ENCODE measurements around the gene ZFX. TPM values are rescaled to one million over a fixed set of nuclear protein-coding genes. Genes with fewer than 3 reads are reported as not detected.

Gene ZFX
- polyA plus RNA-seq, 1 donor, result 16.6 TPM

- DNase-seq, result no peak
These were observed 53.7 kb downstream of the ZFX start for GRCh38 chrX:24203072-24203808.

DNA sequence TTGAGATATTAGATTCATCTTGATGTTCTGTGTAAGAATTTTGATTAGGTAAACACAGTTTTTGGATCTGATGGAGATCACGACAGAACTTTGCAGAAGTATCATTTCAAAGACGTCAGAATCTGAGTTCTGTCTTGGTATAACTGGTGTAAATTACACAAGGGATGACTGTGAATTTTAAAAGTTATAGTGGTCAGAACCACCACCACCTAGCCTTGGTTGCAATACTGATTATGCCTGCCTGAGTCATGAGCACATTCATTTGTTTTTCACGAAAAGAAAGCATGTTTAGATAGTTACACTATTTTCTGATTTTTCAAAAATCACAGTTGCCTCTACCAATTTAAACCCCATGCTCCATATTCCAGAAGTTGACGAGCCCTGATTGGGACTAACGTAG is 54.8 kb downstream of the ZFX start:
- no peak for DNase-seq

GRCh38 chrX:24204958-24205357 is 55.4 kb downstream of the ZFX start:
- DNase-seq, result no peak

DNA sequence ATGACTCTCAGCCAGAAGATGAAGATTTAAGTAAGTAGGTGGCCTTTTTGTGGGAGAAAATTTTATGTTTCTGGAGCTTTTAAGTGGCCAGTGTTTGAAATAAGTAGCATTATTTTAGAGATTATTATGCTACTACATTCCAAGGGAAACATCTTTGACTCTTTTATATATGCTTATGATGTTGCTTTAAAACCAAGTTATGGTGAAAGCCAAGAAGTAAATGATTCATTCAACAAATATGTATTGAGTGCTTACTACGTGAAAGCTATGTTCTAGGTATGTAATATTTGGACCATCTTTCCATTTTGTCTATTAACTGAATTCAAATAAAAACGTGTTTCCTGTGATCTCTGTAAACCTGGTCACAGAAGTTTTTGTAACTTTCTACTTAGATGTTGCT is 58.3 kb downstream of the ZFX start:
- no peak for DNase-seq

DNA sequence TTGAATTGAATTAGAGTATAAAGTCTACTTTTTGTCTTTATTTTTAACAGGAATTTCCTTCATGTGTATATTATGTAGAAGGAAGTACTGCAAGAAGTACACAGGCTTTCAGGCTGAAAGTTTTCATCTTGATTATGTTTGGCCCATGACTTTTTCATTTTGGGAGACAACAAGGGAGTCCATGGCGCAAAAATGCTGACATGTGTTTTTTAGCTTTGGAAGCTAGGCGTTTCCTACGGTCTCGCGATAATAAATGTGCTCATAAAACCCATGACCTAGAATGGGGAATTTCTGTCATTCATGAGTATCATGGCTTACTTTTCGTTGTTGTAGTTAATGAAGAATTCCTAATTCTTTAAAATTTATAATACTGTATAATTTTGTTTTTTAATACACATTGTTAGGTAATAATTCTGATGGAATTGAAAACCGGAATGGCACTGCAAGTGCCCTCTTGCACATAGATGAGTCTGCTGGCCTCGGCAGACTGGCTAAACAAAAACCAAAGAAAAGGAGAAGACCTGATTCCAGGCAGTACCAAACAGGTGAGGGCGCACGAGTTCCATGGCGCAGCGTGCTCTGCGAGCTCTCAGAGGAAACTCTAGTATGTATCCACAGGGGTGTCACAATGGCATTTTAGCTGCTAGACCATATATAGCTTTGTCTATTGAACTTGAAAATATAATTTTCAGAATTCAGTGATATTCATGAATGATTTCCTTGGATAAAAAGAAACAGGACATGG is 59.1 kb downstream of the ZFX start:
- DNase-seq, result no peak

DNA sequence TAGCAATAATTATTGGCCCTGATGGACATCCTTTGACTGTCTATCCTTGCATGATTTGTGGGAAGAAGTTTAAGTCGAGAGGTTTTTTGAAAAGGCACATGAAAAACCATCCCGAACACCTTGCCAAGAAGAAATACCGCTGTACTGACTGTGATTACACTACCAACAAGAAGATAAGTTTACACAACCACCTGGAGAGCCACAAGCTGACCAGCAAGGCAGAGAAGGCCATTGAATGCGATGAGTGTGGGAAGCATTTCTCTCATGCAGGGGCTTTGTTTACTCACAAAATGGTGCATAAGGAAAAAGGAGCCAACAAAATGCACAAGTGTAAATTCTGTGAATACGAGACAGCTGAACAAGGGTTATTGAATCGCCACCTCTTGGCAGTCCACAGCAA is 60.7 kb downstream of the ZFX start:
- no peak for DNase-seq

DNA sequence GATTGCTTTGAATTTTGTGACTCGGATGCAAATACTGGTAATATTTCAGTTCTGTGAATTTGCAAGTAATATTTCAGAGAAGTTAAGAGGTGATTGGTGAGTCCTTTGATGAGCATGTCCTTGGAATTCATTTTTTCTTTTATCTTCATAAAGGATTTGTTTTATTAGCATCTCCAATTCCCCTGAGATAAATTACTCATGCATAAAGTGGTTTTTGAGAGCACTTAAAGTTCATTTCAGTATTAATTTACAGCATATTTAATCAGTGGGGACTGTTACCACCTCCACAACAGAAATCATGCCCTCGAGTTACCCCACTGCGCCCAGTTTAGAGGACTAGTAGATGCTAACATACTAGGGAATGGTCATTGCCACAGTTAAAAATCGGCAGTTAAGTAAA is 65.0 kb downstream of the ZFX start:
- no peak for DNase-seq

DNA sequence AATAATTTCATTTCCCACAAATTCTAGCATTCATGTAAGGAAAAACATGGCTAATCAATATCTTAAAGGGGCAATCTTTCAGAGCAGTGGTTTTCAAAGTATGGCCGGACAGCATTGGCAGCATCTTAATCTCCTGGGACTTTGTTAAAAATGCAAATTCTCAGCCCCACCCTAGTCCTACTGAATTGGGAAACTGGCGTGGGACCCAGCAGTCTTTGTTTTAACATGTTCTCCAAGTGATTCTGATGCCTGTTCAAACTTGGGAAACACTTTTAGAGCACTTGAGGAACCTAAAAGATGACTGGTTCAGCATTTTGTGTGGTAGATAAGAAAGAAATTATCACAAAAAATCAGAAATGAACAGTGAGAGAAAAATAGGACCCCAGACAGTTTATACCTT is 65.7 kb downstream of the ZFX start:
- no peak for DNase-seq

DNA sequence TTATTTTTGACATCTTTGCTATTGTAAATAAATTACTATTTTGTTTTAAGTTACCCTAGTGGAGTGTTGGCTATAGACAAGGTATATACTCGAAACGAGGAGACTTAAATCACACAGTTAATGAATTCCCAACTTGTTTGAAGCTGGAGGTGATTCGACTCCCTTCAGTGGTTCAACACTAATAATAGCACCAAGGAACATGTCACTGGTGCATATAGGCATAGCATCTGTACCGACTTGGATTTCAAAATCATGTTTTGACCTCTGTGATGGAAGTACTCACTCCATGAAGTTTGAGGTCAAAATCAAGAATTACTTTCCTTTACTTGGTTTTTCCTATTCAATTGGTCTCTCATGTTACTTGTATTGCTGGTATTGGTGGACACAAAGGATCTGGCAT is 66.5 kb downstream of the ZFX start:
- no peak for DNase-seq

DNA sequence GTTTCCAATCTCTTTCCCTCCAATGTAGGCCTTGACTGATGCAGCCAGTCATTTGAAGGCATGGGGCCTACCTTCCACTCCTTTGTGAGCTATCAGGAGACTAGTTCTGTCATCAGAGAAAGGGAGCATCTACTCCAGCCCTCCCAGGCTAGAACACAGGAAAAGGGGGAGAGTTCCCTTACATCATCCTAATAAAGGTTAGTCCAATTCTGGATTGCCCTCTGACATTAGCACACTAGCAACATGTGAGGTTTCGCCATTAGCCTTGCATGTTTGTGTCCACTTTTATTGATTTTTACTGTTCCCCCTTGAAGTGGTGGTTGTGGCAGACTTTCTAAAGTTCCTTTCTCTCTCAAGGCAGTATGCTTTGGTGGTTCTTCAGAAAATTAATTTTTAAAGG is 67.3 kb downstream of the ZFX start:
- no peak for DNase-seq

DNA sequence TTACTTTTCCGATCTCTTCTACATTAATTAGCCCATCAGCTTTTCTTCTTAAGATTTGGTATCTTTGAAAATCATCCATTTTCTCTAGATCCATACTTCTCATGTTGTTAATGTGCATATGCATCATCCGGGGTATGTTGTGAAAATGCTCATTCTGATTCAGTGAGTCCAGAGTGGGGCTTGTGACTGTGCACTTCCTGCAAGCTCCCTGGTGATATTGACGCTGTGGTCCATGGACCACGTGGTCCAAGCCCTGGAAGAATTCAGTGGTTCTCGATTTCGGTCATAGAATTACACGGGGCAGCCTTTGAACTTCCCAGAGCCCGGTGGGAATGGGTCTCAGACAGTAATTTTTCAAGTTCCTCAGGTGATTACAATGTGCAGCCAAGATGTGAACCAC is 69.8 kb downstream of the ZFX start:
- no peak for DNase-seq

DNA sequence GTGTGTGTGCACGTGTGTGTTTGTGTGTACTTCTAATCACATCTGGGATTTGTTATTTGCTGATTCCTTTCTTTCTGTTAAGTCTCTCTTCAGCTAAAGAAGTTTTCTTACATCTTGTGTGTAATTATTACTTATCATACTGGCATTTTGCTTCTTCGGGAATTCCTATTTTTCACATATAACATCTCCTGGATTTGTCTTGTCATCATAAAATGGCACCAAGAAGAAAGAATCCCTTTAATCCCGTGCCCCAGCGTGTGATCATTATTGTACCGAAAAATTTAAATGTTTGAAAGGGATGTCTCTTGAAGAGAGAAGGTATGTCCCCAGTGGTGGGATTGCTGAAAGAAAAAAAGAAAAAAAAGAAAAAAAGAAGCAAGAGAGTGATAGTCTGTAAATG is 72.3 kb downstream of the ZFX start:
- DNase-seq, result no peak

DNA sequence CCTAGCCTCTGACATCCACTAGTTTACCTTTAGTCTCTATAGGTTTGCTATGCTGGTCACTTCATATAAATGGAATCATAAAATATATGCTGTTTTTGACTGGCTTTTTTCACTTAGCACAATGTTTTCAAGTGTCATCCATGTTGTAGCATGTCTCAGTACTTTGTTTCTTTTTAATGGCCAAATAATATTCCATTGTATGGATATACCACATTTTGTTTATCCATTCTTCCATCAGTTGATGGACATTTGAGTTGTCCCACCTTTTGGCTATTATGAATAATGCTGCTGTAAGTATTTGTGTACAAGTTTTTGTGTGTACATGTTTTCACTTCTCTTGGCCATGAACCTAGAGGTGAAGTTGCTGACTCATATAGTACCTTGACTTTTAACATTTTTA is 75.7 kb downstream of the ZFX start:
- no peak for DNase-seq

DNA sequence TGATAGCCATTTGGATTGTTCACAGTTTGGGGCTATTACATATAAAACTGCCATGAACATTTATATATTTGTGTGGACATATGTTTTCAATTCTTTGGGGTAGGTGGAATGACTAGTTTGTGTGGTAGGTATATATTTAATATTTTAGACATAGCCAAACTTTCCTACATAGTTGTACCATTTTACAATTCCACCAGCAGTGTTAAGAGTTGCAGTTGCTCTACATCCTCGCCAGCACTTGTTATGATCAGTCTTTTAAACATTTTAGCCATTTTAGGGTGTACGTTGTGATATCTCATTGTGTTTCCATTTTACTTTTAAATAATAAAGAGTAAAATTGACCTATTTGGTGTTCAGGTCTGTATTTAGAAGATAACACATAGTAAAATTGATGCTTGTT is 76.6 kb downstream of the ZFX start:
- DNase-seq, result no peak

DNA sequence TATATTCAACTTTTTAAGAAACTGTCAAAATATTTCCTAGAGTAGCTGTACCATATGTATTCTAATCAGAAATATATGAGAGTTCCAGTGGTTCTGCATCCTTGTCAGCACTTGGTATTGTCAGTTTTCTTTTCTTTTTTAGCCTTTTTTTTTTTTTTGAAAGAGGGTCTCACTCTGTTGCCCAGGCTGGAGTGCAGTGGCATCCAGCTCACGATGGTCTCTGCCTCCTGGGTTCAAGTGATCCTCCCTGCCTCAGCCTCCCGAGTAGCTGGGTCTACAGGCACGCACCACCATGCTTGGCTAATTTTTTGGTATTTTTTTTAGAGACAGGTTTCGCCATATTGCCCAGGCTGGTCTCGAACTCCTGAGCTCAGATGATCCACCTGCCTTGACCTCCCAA is 79.1 kb downstream of the ZFX start:
- no peak for DNase-seq

DNA sequence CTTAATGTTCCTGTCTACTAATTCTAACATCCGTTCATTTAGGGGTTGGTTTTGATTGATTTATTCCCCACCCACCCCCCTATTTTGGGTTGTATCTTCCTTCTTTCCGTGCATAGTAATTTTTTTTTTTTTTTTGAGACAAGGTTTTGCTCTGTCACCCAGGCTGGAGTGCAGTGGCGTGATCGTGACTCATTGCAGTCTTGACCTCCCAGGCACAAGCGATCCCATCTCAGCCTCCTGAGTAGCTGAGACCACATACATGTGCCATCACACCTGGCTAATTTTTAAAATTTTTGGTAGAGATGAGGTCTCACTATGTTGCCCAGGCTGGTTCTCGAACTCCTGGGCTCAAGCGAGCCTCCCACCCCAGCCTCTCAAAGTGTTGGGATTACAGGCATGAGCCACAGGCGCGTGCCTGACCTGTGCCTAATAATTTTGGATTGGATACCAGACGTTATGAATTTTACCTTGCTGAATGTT is 79.9 kb downstream of the ZFX start:
- DNase-seq, result no peak

DNA sequence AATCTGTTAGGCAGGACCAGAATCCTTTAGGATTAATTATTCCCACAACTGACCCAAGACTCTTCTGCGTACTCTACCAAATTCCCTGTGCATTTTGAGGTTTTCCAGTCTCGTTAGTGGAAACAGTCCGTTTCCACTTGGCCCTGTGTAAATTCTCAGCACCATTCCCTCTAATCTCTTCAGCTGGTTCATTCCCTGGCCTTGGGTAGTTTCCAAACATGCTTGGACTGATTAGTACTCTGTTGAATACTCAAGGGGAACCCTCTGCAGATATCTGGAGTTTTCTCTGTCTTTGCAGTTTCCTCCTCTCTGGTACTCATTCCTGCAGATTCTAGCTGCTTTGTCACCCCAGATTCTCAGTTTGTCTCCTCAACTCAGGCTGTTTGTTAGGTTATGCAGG is 80.4 kb downstream of the ZFX start:
- DNase-seq, result no peak

GRCh38 chrX:24231131-24231540 is 81.6 kb downstream of the ZFX start:
- DNase-seq, result peak; percentile 53

- DNase-seq, result peak; percentile 29
These were observed 82.2 kb downstream of the ZFX start for GRCh38 chrX:24231641-24232179.

GRCh38 chrX:24232796-24233195 is 83.3 kb downstream of the ZFX start:
- DNase-seq, result no peak

GRCh38 chrX:24235084-24235710 is 85.7 kb downstream of the ZFX start:
- DNase-seq, result no peak

DNA sequence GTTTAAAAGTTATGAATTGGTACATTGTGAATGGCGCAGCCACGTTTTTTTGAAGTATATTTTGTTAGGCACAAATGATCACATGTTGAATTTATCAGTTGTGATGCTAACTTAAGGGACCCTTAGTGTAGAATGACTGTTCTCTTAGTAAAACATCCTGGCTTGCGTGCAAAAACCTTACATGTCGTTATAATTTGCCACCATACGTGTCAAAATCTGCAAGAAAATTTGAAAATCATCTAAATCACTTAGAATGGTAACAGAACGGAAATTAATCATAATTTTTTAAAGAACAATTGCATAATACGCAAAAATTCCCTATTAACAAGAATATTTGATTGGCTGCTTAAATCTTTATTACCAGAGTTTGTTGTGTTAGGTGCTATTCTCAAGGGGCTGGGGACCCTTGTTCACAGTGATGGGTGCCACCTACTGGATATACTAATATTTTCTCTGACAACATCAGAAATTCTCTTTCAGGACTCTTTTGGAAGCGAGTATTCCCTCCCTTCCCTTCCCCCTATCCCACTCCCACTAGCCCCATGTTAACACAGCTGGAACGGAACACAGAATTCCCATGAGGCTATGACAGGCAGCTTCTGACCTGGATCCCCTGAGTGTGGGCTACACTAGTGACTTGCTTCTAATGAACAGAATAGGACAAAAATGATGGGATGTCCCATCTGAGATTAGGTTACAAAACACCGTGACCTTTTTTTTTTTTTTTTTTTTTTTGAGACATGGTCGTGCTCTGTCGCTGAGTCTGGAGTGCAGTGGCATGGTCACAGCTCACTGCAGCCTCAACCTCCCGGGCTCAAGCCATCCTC is 92.5 kb downstream of the ZFX start:
- peak; percentile 31 for DNase-seq
